Ramos (cell line): ENCODE measurements around the gene TTC34.

Source experiments
- in situ Hi-C: fragments of 300-500 bp; cut with MboI; formaldehyde crosslinking; loops from one replicate; pipeline ENCODE4 v1.14.3; 2022; ENCODE audit warnings: low sequenced_read_pairs; ENCODE audit not compliant: unreplicated experiment

Gene TTC34

DNA sequence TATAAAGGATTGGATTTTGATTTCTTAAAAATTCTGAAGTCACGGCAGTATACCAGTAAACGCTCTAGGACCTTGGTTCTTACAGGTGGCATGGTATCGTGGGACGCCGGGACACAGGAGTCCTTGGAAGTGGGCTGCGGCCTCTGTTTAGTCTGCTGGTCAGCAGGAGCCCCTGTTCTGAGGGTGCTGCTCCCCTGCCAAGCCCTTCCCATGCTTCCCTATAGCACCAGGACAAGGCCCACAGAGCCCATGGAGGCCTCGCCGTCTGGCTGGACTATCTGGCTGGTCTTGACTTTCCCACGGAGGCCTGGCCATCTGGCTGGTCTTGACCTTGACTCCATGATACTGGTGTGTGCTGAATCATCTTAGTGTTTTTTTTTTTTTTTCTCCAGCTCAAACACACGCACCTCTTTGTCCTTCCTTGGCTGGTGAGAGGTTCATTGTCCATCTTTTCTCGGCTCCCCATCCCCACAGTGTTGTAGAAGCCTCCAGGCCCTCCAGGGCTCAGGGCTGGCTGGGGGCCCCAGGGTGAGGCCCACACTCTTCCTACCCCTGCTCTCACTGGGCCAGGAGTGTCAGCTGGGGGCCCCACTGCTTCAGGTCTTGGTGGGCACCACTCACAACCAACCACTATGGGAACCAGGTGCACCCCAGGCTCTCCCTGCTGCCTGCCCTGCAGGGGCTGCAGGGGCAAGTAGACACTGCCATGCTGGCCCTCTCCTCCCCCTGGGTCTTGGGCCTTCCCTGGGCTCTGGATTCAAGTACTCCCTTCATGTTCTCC, 16.5 kb upstream of the TTC34 start:
- in situ Hi-C loops, result loop anchor here (25.0 kb wide), 1 partner anchor 156 kb away; no protein-coding TSS in a partner anchor

DNA sequence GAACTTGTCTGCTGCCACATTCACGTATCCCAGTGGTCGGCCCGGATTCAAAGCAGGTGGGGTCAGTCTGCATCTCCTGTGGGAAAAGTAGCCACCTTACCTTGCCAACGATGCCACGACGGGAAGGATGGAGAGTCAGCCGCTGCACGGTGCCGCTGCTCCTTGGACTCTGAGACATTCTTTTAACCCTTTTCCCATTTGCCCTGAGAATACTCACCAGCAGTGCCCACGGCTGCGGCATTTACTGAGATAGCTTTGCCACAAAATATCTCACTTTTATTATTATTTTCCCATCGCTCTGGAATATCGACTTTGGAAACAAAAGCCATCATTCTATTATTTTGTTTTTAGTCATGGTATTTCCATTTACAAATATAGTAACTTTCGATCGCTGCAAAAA, 15.3 kb upstream of the TTC34 start:
- in situ Hi-C loops, result loop anchor here (25.0 kb wide), 1 partner anchor 154 kb away; no protein-coding TSS in a partner anchor

DNA sequence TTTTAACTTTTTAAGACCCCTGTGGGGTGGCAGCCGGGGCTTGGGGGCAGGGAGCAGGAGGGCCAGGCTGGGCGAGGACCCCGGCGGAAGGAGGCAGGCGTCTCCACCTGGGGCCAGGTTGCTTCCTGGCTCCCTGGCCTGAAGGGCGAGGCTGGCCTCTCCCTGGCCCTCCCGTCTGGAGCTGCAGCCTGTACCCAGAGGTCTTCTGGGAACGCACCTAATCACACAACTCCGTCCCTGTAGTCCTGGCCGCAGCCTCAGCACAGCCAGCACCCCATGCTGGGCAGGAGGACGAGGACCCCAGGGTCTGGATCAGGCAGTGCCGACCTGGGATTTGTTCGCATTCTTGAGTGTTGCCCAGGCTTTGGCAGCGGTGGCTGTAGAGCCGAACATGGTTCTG, 14.1 kb upstream of the TTC34 start:
- in situ Hi-C loops, result loop anchor here (25.0 kb wide), 1 partner anchor 153 kb away; no protein-coding TSS in a partner anchor

DNA sequence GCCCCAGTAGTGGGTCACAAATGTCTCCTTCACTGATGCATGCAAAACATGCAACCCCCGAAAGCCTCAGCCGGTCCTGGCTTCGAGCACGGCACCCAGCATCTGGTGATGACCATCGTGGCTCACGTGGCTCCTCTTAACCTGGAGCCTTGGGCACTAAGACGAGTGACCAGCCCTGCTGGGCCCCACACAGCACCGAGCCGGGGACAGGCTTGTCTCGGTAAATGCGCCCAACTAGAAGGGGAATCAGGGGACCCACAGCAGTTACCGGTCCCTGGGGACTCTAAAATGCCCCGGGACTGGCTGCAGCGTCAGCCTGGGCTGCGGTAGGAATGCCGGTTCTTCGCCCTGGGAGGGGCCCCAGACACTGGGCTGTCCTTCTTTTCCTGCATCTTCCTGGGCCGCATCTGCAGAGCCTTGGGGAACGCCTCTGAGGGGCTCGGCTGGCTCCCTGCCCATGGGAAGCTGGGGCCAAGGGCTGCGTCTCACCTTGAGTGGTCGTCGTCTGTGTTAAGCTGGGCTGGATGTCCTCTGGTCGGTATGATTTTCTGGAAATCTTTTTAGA, 13.1 kb upstream of the TTC34 start:
- in situ Hi-C loops, result loop anchor here (25.0 kb wide), 1 partner anchor 152 kb away; no protein-coding TSS in a partner anchor

DNA sequence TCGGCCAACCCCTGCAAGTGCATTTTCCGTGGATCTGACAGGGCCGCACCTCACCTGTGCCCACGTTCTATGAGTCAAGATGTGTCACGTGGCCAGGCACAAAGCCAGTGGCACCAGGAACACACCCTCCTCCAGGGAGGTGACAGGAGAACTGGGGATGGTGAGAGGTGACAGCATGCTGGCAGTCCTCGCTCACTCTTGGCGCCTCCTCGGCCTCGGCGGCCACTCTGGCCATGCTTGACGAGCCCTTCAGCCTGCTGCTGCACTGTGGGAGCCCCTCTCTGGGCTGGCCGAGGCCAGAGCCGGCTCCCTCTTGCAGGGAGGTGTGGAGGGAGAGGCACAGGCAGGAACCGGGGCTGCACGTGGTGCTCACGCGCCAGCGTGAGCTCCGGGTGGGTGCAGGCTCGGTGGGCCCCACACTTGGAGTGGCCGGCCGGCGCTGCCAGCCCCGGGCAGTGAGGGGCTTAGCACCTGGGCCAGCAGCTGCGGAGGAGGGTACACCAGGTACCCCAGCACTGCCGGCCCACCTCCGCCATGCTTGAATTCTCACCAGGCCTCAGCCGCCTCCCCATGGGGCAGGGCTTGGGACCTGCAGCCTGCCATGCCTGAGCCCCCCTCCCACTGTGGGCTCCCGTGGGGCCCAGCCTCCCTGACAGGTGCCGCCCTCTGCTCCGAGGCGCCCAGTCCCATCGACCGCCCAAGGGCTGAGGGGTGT, 11.6 kb upstream of the TTC34 start:
- in situ Hi-C loops, result loop anchor here (25.0 kb wide), 1 partner anchor 151 kb away; no protein-coding TSS in a partner anchor

DNA sequence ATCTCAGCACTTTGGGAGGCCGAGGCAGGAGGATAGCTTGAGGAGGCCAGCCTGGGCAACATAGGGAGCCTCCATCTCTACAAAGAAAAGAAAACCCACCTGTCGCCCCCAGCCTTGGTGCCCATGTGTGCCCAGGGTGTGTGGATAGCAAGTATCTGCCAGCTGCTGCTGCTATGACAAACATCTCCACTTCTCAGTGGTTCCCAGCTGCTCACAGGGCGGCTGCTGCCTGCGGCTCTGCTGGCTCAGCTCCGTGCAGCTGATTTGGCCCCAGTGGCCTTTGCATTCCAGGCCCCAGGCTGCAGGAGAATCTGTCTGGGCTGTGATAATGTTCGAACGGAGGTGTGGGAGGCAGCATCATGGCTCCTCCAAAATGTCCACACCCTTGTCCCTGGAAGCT, 10.6 kb upstream of the TTC34 start:
- in situ Hi-C loops, result loop anchor here (25.0 kb wide), 1 partner anchor 150 kb away; no protein-coding TSS in a partner anchor

DNA sequence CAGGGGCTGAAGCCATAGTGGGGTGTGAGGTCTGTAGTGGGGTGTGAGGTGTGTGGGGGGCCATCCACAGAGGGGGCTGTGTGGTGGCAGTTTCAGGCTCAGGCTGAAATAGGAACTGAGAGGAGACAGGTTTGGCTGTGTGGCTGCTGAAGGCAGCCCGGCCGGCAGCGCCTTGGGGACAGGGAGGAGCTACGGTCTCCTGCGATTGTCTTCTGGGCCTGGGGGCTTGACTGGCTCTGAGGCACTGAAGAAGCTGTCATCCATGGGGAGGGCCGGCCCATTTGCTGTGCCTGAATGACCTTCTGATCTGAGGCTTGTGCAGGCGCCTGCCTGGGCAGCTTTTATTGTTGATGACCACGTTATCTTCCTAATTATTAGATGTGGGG, 10.0 kb upstream of the TTC34 start:
- in situ Hi-C loops, result loop anchor here (25.0 kb wide), 1 partner anchor 149 kb away; no protein-coding TSS in a partner anchor

DNA sequence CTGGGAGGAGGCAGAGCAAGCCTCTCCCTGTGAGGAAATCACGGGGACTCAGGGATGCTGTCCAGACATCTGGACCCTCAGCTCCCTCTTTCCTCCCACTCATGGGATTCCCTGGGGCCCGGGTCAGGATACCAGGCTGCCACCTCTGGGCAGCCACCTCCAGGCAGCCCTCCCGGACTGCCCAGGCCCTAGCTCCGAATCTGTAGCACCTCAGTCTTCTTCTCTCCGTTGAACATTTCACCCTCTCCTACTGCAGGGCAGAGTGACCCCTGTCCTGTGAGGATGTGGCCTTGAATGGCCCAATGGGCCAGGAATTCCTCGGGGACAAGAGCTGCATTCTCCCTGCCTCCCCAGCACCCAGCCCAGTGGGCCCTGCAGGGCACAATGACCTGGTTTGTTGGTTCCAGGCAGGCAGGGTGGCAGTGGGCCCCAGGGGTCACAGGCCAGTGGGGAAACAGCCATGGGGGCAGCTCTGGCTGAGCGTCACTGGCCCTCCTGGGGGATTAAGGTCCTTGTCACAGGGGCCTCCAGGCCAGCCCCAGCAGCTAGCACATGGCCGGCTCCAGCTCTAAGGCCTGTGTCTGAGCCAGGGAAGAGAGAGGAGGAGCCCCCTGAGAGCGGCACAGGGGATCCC, 9.5 kb upstream of the TTC34 start:
- in situ Hi-C loops, result loop anchor here (25.0 kb wide), 1 partner anchor 149 kb away; no protein-coding TSS in a partner anchor

DNA sequence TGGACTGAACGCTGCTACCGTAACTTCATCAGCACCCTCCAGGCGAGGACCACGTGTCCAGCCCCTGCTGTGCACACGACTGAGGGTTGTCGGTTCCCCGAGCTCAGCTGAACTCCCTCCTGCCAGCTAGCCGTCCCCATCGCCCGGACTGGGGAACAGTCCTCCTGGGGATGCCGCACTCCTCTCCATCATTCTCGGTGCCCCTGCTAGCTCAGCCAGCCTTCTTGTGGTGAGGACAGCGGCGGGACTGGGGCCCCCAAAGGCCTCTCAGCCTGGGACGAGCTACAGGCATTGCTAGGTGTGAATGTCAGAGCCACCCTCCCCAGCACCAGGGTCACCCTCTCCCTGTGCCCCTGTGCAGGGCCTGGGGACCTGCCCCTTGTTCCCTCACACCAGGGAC, 8.8 kb upstream of the TTC34 start:
- in situ Hi-C loops, result loop anchor here (25.0 kb wide), 1 partner anchor 148 kb away; no protein-coding TSS in a partner anchor

DNA sequence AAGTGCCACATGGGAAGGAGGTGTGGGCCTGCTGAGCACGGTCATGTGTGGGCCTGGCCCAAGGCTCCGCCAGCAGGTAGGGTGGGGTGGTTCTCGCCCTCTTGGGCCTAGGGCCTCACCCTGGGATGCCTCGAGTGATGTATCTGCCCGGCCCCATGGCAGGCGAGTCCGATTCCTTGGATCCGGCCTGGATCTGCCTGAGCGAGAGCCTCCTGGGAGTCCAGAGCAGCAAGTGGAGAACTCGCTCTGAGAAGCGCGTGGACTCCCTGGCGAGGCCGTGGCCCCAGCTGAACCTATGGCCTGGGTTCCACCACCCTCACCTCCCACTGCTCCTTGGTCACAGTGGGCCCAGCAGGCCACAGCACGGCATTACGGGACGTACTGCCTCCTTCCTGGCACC, 8.2 kb upstream of the TTC34 start:
- in situ Hi-C loops, result loop anchor here (25.0 kb wide), 1 partner anchor 147 kb away; no protein-coding TSS in a partner anchor

DNA sequence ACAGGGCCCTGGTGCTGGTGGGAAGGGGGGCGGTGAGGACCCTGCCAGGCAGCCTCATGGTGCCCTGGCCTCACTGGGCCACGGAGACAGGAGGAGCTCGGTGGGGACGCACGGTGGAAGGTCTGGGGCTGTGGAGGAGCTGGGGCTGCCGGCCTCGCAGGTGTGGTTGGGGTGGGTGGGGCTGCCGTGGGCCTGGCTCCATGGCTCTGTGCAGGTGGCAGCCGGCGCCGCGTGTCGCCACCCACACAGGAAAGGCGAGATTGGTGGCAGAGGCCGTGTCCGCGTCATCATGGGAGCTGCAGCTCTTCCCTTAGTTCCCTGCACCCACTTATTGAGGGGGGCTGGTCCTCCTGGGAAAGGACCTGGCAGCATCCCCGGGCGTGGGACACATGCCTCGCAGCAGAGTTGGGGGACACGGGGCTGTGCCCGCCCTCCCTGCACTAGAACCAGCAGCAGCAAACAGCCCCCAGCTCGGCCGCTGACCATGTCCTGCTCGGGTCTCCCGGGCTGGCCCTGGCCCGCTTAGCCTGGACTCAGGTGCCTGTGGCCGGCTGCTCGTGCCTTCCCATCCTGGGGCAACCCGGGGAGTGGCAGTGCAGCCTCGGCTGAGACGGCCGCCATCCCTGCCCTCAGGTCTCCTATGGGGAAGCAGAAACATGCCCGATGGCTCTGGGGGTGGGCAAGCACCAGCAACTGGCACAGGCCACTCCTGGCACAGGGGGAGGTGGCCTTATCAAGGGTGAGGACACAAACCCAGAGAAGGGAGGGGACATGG, 7.5 kb upstream of the TTC34 start:
- in situ Hi-C loops, result loop anchor here (25.0 kb wide), 1 partner anchor 147 kb away; no protein-coding TSS in a partner anchor

DNA sequence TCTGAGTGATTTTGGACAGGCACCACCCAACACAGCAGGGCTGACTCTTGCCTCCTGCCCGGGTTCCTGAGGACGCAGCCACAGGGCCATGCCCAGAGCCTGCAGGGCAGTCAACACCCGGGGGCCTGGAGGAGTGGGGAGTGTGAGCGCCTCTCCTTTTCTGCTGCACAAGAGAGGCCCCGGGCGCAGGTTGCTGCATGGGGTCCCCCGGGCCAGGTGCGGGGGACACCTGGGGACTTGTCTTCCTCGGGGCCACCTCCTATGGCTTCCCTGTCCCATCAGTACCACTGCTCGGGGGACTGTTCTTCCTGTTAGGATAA, 6.9 kb upstream of the TTC34 start:
- in situ Hi-C loops, result loop anchor here (25.0 kb wide), 1 partner anchor 146 kb away; no protein-coding TSS in a partner anchor

DNA sequence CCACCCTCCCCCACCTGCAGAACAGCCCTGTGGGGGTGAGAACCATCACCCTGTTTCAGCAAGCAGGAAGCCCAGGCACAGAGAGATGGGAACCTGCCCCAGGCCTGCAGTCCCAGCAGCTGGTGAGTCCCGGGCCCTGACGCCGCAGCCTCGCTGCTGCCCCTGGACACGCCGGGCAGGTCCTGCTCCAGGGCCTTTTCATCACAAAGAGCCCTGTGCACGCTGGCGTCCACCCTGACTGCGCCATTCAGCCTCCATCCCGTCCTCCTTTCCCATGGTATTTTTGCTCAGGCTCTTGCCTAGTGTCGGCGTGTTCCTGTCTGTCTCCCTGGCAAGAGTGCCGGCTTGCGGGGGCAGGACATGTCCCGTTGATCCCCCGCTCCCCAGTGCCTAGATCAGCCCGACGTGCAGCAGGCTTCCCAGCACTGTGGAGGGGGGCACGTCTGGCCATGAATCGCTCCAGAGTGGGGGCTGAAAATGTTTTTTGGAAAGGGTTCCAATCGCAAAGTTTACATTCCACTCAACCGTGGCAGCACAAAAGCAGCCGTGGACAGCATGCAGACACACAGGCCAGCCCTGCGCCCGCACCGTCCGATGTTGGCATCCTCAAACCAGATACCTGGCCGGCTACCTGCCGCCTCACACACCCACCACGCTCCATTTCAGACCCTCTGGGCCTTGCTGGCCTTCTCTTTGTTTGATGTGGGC, 6.3 kb upstream of the TTC34 start:
- in situ Hi-C loops, result loop anchor here (25.0 kb wide), 1 partner anchor 146 kb away; no protein-coding TSS in a partner anchor

DNA sequence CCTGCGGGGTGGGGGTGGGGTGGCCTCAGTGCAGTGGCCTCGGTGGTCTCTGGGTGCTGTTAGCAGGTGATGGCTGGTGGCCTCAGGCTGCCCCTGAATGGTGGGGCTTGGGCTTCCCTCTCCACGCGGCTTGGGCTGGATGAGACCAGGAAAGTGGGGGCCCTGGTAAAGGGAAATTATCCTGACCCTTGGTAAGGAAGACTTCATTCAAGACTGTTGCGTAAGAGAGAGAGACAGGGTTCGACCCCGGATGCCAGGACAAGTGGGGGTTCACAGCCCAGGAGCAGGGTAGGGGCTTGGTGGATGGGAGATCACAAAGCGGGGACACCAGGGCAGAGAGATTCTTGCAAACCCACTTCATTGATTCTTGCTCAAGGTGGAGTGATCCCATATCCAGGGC, 5.5 kb upstream of the TTC34 start:
- in situ Hi-C loops, result loop anchor here (25.0 kb wide), 1 partner anchor 145 kb away; no protein-coding TSS in a partner anchor

DNA sequence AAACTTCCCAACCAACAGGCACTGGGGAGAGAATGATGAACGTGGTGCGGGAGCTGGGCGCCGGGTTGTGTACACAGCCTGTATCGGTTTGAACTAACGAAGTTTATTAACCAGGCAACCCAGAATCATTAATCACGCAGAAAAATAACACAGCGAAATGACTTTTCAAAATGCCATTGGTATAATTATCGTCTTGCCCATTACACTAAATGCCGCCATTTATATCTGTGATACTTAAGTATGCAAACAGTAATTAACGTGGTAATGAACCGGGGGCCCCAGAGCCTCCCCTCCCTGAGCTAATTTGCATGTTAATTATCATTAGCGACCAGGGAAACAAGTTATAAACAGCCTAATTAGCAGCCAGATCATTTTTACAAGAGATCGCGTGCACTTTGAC, 5.1 kb upstream of the TTC34 start:
- in situ Hi-C loops, result loop anchor here (25.0 kb wide), 1 partner anchor 144 kb away; no protein-coding TSS in a partner anchor

DNA sequence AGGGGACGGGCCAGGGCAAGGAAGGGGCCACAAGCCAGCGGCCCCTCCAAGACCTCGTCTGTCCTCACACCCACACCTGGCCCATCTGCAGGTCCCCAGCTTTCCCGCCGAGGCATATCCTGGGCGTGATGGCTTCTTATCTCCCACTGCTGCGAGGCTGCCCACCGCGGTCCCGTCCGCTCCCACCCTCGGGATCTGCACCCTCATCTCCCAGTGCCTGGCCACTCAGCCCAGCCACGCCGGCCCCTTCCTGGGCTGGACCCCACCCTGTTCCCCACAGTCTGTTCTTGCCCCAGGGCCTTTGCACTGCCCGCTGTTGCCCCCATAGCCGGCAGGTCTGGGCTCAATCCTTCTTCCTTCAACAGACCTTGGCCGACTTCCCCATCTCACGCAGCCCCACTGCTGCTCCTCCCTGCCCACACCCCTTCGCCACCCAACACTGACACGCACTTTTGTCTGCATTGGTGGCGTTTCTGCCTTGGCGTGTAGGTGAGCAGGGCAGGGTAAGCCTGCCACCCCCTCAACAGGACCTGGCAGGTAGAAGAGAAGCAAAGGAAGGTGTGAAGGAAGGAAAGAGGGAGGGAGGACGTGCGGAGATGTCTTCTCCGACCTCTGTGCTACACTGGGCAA, 4.4 kb upstream of the TTC34 start:
- in situ Hi-C loops, result loop anchor here (25.0 kb wide), 1 partner anchor 144 kb away; no protein-coding TSS in a partner anchor

DNA sequence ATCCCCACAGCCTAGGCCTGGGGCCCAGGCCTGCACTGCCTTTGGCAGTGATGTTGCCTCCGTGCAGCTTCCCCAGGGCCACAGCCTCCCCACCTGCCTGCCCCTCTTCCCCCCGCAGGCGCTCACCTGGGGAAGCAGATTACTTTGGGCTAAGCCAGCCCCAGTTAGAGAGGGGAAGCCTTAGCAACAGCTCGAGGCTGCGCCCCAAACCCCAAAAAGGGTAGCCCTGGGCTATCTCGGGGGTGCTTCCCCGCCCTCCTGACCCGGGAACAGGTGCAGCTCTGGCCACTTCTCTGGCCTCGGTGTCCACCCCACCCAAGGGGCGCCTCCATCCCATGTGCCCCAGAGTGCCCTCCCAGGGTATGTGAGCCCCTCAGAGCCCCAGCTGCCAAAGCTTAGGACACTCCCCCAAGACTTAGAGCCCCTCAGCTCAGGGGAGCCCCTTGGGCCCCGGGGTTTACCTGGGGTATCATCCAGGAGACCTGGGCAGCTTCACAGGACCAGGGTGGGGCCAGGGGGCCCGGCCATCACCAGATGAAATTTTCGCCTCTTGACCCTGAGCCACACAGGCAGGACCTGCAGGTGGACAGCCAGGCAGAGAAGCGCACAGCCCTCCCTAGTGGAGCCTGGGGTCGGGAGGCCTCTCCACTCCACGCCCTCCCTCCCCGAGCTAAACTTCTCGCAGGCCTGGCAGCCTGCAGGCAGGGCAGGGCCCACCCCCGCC, 3.3 kb upstream of the TTC34 start:
- in situ Hi-C loops, result loop anchor here (25.0 kb wide), 1 partner anchor 142 kb away; no protein-coding TSS in a partner anchor
